Adipocyte (in vitro differentiated cells): ENCODE data around the gene DEGS1.

Experiments
- DNase-seq: peaks from one replicate; pipeline ENCODE4 v3.0.0-alpha.2; 2015; ENCODE audit warnings: low read depth
- H3K27me3 ChIP-seq: replicated peaks from 2 replicates; pipeline ENCODE4 v1.7.0; 2013; ENCODE audit warnings: mild to moderate bottlenecking, low read length, moderate library complexity; ENCODE audit not compliant: control insufficient read depth, insufficient read depth
- H3K36me3 ChIP-seq: 2 replicates; pipeline ENCODE4 v1.7.0; 2013; ENCODE audit warnings: low read length, mild to moderate bottlenecking, moderate library complexity; ENCODE audit not compliant: control insufficient read depth, insufficient read depth, severe bottlenecking
- H3K4me1 ChIP-seq: 2 replicates; pipeline ENCODE4 v1.7.0; 2013; ENCODE audit warnings: mild to moderate bottlenecking, low read length, moderate library complexity; ENCODE audit not compliant: control insufficient read depth, insufficient read depth
- H3K4me3 ChIP-seq: 2 replicates; pipeline ENCODE4 v1.7.0; 2013; ENCODE audit warnings: mild to moderate bottlenecking, low read length, moderate library complexity
- H3K9ac ChIP-seq: 2 replicates; pipeline ENCODE4 v1.7.0; 2013; ENCODE audit warnings: mild to moderate bottlenecking, low read length, moderate library complexity
- H3K9me3 ChIP-seq: 2 replicates; pipeline ENCODE4 v1.7.0; 2013; ENCODE audit warnings: mild to moderate bottlenecking, low read length, moderate library complexity; ENCODE audit not compliant: control insufficient read depth

The DEGS1 gene

DNA sequence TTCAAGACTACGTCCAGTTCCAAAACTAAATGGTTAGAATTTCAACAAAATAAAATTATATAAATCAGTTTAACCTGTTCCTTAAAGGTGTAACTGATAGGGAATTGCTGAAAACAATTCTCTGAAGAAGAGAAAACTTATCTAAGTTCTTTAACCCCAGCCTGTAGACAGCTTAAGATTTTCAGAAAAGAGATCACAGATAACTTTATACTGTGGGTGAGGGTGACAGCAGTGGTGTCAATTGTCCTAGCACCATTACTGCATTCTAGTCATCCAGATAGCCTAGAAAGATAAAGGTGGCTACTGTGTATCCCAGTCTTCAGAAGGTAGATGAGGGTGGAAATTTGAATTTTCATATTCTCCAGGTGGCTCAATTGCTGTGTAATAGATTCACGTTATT lies 19.7 kb upstream of the DEGS1 start:
- peaks cover 26% of the 10 kb centered on the region for H3K36me3 ChIP-seq
- H3K27me3 ChIP-seq = no peaks in the 10 kb centered on the region
- DNase-seq = no peak
- H3K4me3 ChIP-seq = no peak overlapping the region
- no peaks in the 10 kb centered on the region for H3K9me3 ChIP-seq
- H3K9ac ChIP-seq = no peak overlapping the region
- peaks cover 2% of the 10 kb centered on the region for H3K4me1 ChIP-seq

DNA sequence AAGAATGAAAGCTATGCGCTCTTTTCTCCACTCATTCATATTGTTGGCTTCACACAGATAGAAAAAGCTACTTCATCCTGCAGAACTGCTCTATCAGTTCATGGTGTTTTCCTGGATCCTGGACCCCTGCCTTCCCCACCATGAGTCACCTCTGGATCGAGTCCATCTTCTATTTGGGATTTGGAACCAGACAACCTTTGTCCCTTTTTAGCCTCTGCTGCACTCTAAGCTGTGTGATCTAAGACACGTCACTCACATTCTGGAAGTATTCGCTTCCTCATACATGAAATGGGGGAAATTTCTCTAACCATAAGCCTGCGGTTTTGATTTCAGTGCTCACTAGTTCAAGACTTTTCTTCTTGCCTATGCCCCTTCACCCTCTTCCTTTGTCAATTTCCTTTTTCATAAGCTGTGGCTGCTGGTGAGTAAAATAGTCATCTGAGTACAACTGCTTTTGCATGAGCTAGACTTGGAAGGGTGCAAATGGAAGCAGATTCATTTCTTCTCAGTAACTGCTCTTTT lies 14.1 kb upstream of the DEGS1 start:
- no peaks in the 10 kb centered on the region for H3K36me3 ChIP-seq
- peak; percentile 22 for DNase-seq
- H3K9ac ChIP-seq = peak overlapping the region; percentile 72
- H3K9me3 ChIP-seq = no peaks in the 10 kb centered on the region
- peak overlapping the region; percentile 27 for H3K4me3 ChIP-seq
- no peaks in the 10 kb centered on the region for H3K27me3 ChIP-seq
- peaks cover 23% of the 10 kb centered on the region for H3K4me1 ChIP-seq

DNA sequence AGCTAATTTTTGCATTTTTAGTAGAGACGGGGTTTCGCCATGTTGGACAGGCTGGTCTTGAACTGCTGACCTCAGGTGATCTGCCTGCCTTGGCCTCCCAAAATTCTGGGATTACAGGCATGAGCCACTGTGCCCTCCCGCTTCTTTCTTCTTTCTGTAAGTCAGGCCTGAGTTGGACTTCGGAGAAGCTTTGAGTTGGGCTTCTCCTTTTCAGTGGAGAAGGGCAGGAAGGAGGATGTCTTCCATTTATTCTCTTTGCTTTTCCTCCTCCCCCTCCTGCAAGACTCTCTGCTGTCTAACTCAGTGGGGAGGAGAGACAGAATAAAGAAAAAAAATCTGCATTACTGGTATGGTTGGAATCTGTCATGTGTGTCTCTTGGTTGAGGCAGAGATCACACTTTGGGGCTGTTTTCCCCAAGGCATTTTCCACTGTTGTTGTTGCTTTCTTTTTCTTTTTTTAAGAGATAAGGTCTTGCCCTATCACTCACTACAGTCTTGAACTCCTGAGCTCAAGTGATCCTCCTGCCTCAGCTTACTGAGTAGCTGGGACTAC lies 13.2 kb upstream of the DEGS1 start:
- no peaks in the 10 kb centered on the region for H3K27me3 ChIP-seq
- H3K4me1 ChIP-seq = peaks cover 23% of the 10 kb centered on the region
- peak overlapping the region; percentile 72 for H3K9ac ChIP-seq
- H3K9me3 ChIP-seq = no peaks in the 10 kb centered on the region
- DNase-seq = no peak
- no peak overlapping the region for H3K4me3 ChIP-seq
- H3K36me3 ChIP-seq = no peaks in the 10 kb centered on the region

GRCh38 chr1:224170343-224170742 lies 12.7 kb upstream of the DEGS1 start:
- peaks cover 23% of the 10 kb centered on the region for H3K4me1 ChIP-seq
- no peak overlapping the region for H3K4me3 ChIP-seq
- DNase-seq = no peak
- no peak overlapping the region for H3K9ac ChIP-seq
- H3K27me3 ChIP-seq = no peaks in the 10 kb centered on the region
- no peaks in the 10 kb centered on the region for H3K36me3 ChIP-seq
- no peaks in the 10 kb centered on the region for H3K9me3 ChIP-seq

DNA sequence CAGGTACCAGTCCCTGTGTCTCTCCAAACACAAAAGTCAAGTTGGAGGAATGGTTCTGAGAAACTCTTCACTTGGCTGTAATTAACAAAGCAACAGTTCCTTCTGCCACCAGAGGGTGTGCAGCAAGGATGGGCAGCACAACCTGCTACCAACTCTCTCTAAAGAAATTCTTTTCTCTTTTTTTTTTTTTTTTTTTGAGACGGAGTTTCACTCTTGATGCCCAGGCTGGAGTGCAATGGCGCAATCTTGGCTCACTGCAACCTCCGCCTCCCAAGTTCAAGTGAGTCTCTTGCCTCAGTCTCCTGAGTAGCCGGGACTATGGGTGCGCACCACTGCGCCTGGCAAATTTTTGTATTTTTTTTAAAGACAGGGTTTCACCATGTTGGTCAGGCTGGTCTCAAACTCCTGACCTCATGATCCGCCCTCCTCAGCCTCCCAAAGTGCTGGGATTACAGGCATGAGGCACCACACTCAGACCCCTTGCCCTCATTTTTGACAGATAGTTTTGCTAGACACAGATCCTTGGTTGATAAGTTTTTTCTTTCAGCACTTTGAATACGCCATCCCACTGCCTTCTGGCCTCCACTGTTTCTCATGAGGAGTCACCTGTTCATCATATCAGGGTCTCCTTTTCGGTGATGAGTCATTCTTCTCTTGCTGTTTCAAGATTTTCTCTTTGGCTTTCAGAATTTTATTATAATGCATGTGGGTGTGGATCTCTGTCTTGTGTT lies 12.1 kb upstream of the DEGS1 start:
- Histone ChIP-seq H3K36me3 (no peaks in the 10 kb centered on the region), H3K9ac (no peak overlapping the region), H3K4me3 (no peak overlapping the region), H3K27me3 (no peaks in the 10 kb centered on the region), H3K4me1 (peaks cover 25% of the 10 kb centered on the region), H3K9me3 (no peaks in the 10 kb centered on the region)
- DNase-seq = peak; percentile 10

DNA sequence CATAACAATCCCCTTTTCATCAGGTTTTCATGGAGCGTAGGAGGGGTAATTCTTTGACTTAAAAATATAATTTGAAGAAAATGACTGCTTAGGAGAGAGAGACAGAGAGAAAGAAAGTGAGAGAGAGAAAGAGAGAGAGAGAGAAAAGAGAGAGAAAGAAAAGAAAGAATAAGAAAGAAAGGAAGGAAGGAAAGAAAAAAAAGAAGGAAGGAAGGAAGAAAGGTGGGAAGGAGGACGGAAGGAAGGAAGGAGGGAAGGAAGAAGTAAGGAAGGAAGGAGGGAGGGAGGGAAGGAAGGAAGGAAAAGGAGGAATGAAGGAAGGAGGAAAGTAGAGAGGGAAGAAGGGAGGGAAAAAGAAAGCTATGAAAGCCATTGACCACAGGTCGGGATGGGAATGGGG lies 10.8 kb upstream of the DEGS1 start:
- Histone ChIP-seq H3K36me3 (no peaks in the 10 kb centered on the region), H3K4me3 (no peak overlapping the region), H3K9me3 (no peaks in the 10 kb centered on the region), H3K9ac (no peak overlapping the region), H3K27me3 (no peaks in the 10 kb centered on the region), H3K4me1 (peaks cover 25% of the 10 kb centered on the region)
- DNase-seq = no peak

DNA sequence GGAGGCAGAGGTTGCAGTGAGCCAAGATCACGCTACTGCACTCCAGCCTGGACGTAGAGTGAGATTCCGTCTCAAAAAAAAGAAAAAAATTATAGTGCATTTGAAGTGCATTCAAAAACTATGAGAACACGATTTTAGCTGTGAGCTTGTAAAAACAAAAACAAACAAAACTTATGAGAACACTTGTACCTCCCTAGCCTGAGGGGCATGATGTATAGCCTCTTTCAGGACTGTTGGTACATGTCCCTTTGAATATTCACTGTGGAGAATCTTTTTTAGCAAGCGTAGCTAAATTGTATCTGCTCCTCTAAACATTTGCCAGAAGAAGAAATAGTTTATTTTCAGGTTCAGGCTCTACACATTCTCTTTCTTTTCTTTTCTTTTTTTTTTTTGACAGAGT lies 9.5 kb upstream of the DEGS1 start:
- no peaks in the 10 kb centered on the region for H3K9me3 ChIP-seq

GRCh38 chr1:224175617-224176016 lies 7.4 kb upstream of the DEGS1 start:
- peak; percentile 22 for DNase-seq

More for the DNA sequence above, 9.5 kb upstream of the DEGS1 start:
- H3K4me1 ChIP-seq = peaks cover 22% of the 10 kb centered on the region
- H3K9ac ChIP-seq = no peak overlapping the region
- no peak overlapping the region for H3K4me3 ChIP-seq
- no peaks in the 10 kb centered on the region for H3K36me3 ChIP-seq
- H3K27me3 ChIP-seq = no peaks in the 10 kb centered on the region
- peak; percentile 55 for DNase-seq

GRCh38 chr1:224177356-224177999 lies 5.6 kb upstream of the DEGS1 start:
- H3K9me3 ChIP-seq = no peaks in the 10 kb centered on the region
- no peaks in the 10 kb centered on the region for H3K27me3 ChIP-seq
- peaks cover 5% of the 10 kb centered on the region for H3K4me1 ChIP-seq
- H3K4me3 ChIP-seq = no peak overlapping the region
- H3K36me3 ChIP-seq = no peaks in the 10 kb centered on the region
- H3K9ac ChIP-seq = no peak overlapping the region
- no peak for DNase-seq

More at GRCh38 chr1:224175617-224176016, 7.4 kb upstream of the DEGS1 start:
- peaks cover 3% of the 10 kb centered on the region for H3K4me1 ChIP-seq
- peak overlapping the region; percentile 63 for H3K9ac ChIP-seq
- no peaks in the 10 kb centered on the region for H3K27me3 ChIP-seq
- peak overlapping the region; percentile 56 for H3K4me3 ChIP-seq
- no peaks in the 10 kb centered on the region for H3K36me3 ChIP-seq
- no peaks in the 10 kb centered on the region for H3K9me3 ChIP-seq

DNA sequence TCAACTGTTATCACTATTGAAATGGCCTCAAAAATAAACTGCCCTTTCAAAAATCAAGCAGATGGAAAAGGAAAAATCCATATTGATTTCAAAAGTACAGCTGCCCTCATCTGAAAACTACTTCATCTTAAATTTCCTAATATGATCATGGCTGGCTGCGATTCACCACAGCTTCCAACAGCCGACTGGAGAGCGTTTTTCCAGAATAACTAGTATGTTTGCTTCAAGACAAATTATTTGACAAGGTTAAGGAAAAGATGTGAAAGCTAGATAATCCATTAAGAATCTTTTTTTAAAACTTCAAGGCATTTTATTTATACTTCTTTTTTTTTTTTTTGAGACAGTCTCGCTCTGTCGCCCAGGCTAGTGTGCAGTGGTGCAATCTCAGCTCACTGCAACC lies 4.1 kb upstream of the DEGS1 start:
- H3K9me3 ChIP-seq = no peaks in the 10 kb centered on the region

GRCh38 chr1:224180783-224181452 lies 2.1 kb upstream of the DEGS1 start:
- Histone ChIP-seq H3K4me1 (peaks cover 20% of the 10 kb centered on the region), H3K9me3 (no peaks in the 10 kb centered on the region), H3K27me3 (no peaks in the 10 kb centered on the region), H3K9ac (no peak overlapping the region), H3K4me3 (no peak overlapping the region), H3K36me3 (no peaks in the 10 kb centered on the region)
- DNase-seq = no peak

More for the DNA sequence above, 4.1 kb upstream of the DEGS1 start:
- Histone ChIP-seq H3K9ac (no peak overlapping the region), H3K4me1 (peaks cover 8% of the 10 kb centered on the region), H3K27me3 (no peaks in the 10 kb centered on the region), H3K4me3 (no peak overlapping the region), H3K36me3 (no peaks in the 10 kb centered on the region)
- no peak for DNase-seq
